ENCODE results near the gene CFAP74. TPM values are rescaled to one million over a fixed set of nuclear protein-coding genes. Genes with fewer than 3 reads are reported as not detected.

The CFAP74 gene
- polyA plus RNA-seq (not detected in 3 replicates), polyA minus RNA-seq (not detected in 3 replicates)
- not detected for polyA plus RNA-seq (2011; ENCODE audit: low read depth)
- polyA plus RNA-seq (2011; cell fraction: cytosol; rRNA removed) = not detected in 2 replicates
- 0.04 TPM in 1 of 2 replicates, not detected in the other for polyA plus RNA-seq (2011; cell fraction: nucleus; rRNA removed)
- polyA plus RNA-seq (2012; ENCODE audit: low replicate concordance) = not detected in 2 replicates
- not detected for polyA minus RNA-seq (2011; cell fraction: cytosol; rRNA and poly(A)+ RNA removed)
- polyA minus RNA-seq (2011; cell fraction: nucleus; rRNA and poly(A)+ RNA removed) = not detected in 2 replicates

GRCh38 chr1:2003541-2004131 is at the start of gene CFAP74:
TSS of gene CFAP74 (minus strand) at chr1:2003786. CDS start at chr1:1990956, 12,830 bp downstream.
- Histone ChIP-seq H3K79me2 (ENCODE audit: control insufficient read depth, insufficient read depth, low read length) (no peaks in the 10 kb centered on the region), H2AFZ (ENCODE audit: control insufficient read depth, low read length) (no peak within 1 kb of the TSS), H3K27ac (ENCODE audit: control insufficient read depth, insufficient read depth, low read length) (no peak within 1 kb of the TSS), H3K4me1 (ENCODE audit: control insufficient read depth, extremely low read depth, insufficient read depth, low read length) (no peaks in the 10 kb centered on the region), H3K4me2 (ENCODE audit: control insufficient read depth, extremely low read depth, insufficient read depth, low read depth, low read length) (no peak within 1 kb of the TSS), H3K9me3 (ENCODE audit: control insufficient read depth, low read depth, low read length) (no peaks in the 10 kb centered on the region), H3K9me1 (ENCODE audit: control insufficient read depth, extremely low read depth, insufficient read depth, low read length) (no peaks in the 10 kb centered on the region), H3K9ac (ENCODE audit: control insufficient read depth, extremely low read depth, insufficient read depth, low read length) (no peak within 1 kb of the TSS), H3K4me3 (ENCODE audit: control insufficient read depth in 2 of 3, extremely low read depth in 1 of 3, insufficient read depth in 2 of 3, low read depth in 1 of 3, low read length in 3 of 3) (no peak within 1 kb of the TSS), H3K27me3 (ENCODE audit: control insufficient read depth, extremely low read depth, insufficient read depth, low read length) (peaks cover 23% of the 10 kb centered on the region), H3K36me3 (ENCODE audit: control insufficient read depth in 2 of 2, extremely low read depth in 1 of 2, insufficient read depth in 2 of 2, low read length in 2 of 2) (no peaks in the 10 kb centered on the region), H4K20me1 (ENCODE audit: control insufficient read depth, extremely low read depth, insufficient read depth, low read length) (no peaks in the 10 kb centered on the region)
- TF ChIP-seq CTCF (optimal IDR thresholded peaks at IDR 0.05 in 1 of 3, IDR thresholded peaks at IDR 0.05 in 1 of 3, conservative IDR thresholded peaks at IDR 0.05 in 1 of 3; ENCODE audit: extremely low read depth in 1 of 3, insufficient read depth in 2 of 3, low read length in 3 of 3) = no peak
- TF ChIP-seq EZH2 (IDR thresholded peaks at IDR 0.05; ENCODE audit: low read length) = no peak
- FAIRE-seq (no peak), DNase-seq (ENCODE audit: low read depth, low spot score) (no peak)
- dilution Hi-C loops (cut with MboI; ENCODE audit: extremely low pct_ligation_motif_present, low sequenced_read_pairs) = no loop called here

GRCh38 chr1:2053217-2053616 is 49.6 kb upstream of the CFAP74 start:
- no peak overlapping the region for H3K9ac ChIP-seq (ENCODE audit: control insufficient read depth, extremely low read depth, insufficient read depth, low read length)
- peaks cover 9% of the 10 kb centered on the region for H4K20me1 ChIP-seq (ENCODE audit: control insufficient read depth, extremely low read depth, insufficient read depth, low read length)
- FAIRE-seq (no peak), DNase-seq (ENCODE audit: low read depth, low spot score) (no peak)
- H3K36me3 ChIP-seq (ENCODE audit: control insufficient read depth in 2 of 2, extremely low read depth in 1 of 2, insufficient read depth in 2 of 2, low read length in 2 of 2) = peaks cover 0 to 9% of the 10 kb centered on the region in 2 experiments
- H3K79me2 ChIP-seq (ENCODE audit: control insufficient read depth, insufficient read depth, low read length) = peaks cover 26% of the 10 kb centered on the region
- no peaks in the 10 kb centered on the region for H3K9me3 ChIP-seq (ENCODE audit: control insufficient read depth, low read depth, low read length)
- TF ChIP-seq CTCF (optimal IDR thresholded peaks at IDR 0.05 in 1 of 3, IDR thresholded peaks at IDR 0.05 in 1 of 3, conservative IDR thresholded peaks at IDR 0.05 in 1 of 3; ENCODE audit: extremely low read depth in 1 of 3, insufficient read depth in 2 of 3, low read length in 3 of 3) (no peak), EZH2 (IDR thresholded peaks at IDR 0.05; ENCODE audit: low read length) (no peak)
- H3K4me1 ChIP-seq (ENCODE audit: control insufficient read depth, extremely low read depth, insufficient read depth, low read length) = peaks cover 13% of the 10 kb centered on the region
- dilution Hi-C loops (cut with MboI; ENCODE audit: extremely low pct_ligation_motif_present, low sequenced_read_pairs) = no loop called here
- H3K27me3 ChIP-seq (ENCODE audit: control insufficient read depth, extremely low read depth, insufficient read depth, low read length) = no peaks in the 10 kb centered on the region
- no peak overlapping the region for H3K27ac ChIP-seq (ENCODE audit: control insufficient read depth, insufficient read depth, low read length)
- no peak overlapping the region for H2AFZ ChIP-seq (ENCODE audit: control insufficient read depth, low read length)
- no peak overlapping the region for H3K4me3 ChIP-seq (ENCODE audit: control insufficient read depth in 2 of 3, extremely low read depth in 1 of 3, insufficient read depth in 2 of 3, low read depth in 1 of 3, low read length in 3 of 3)
- no peak overlapping the region for H3K4me2 ChIP-seq (ENCODE audit: control insufficient read depth, extremely low read depth, insufficient read depth, low read depth, low read length)
- H3K9me1 ChIP-seq (ENCODE audit: control insufficient read depth, extremely low read depth, insufficient read depth, low read length) = peaks cover 9% of the 10 kb centered on the region
